Heart left ventricle (tissue), 16 donors: ENCODE results near the gene LGR6. TPM values are rescaled to one million over a fixed set of nuclear protein-coding genes. Genes with fewer than 3 reads are reported as not detected.
"Not testable (repeated sequence)": the region's sequence is repeated elsewhere in the genome, so short reads cannot be mapped to it uniquely, and the experiment has no call there.

ENCODE experiments used
- ATAC-seq, 4 donors: fragments of 200-7000 bp; cut with Tn5 transposase; one replicate each; pipeline ENCODE4 v1.9.1; 2020 to 2022; ENCODE audit warnings: moderate library complexity in 4 of 4, mild to moderate bottlenecking in 3 of 4, moderate number of reproducible peaks in 1 of 4
- DNase-seq, 5 donors: peaks; one replicate each; pipeline ENCODE4 v3.0.0-alpha.2; 2020
- H3K27ac ChIP-seq, 12 donors: fragments of 200-600 bp; sonication (generic) in 4 of 12; one replicate each; pipeline versions ENCODE4 v1.5.0 to v1.8.0; 2016 to 2022; ENCODE audit warnings: mild to moderate bottlenecking in 2 of 12
- H3K27me3 ChIP-seq, 9 donors: fragments of 200-600 bp; sonication (generic) in 2 of 9; one replicate each; pipeline versions ENCODE4 v1.5.1 to v1.8.0; 2016 to 2022; ENCODE audit warnings: mild to moderate bottlenecking in 3 of 9
- H3K36me3 ChIP-seq, 9 donors: fragments of 200-600 bp; sonication (generic) in 2 of 9; one replicate each; pipeline versions ENCODE4 v1.5.0 to v1.8.0; 2018 to 2022; ENCODE audit warnings: mild to moderate bottlenecking in 2 of 9
- H3K4me1 ChIP-seq, 12 donors: fragments of 200-600 bp; sonication (generic) in 4 of 12; one replicate each; pipeline versions ENCODE4 v1.5.0 to v1.8.0; 2016 to 2022; ENCODE audit warnings: mild to moderate bottlenecking in 3 of 12
- H3K4me3 ChIP-seq, 12 donors: fragments of 200-600 bp; sonication (generic) in 4 of 12; one replicate each; pipeline versions ENCODE4 v1.5.0 to v1.8.0; 2017 to 2022; ENCODE audit warnings: mild to moderate bottlenecking in 9 of 12, moderate library complexity in 4 of 12
- H3K9me3 ChIP-seq, 12 donors: fragments of 200-600 bp; sonication (generic) in 4 of 12; one replicate each; pipeline versions ENCODE4 v1.5.0 to v1.8.0; 2016 to 2022; ENCODE audit warnings: mild to moderate bottlenecking in 1 of 12
- CTCF ChIP-seq, 12 donors: fragments of 200-600 bp; sonication (generic) in 4 of 12; IDR thresholded peaks; one replicate each; pipeline versions ENCODE4 v1.5.0 to v1.8.0; 2018 to 2022; ENCODE audit warnings: antibody characterized with exemption in 12 of 12, mild to moderate bottlenecking in 5 of 12
- POLR2A ChIP-seq, 2 donors: fragments of 450-650 bp; IDR thresholded peaks; one replicate each; pipeline ENCODE4 v1.6.1; 2017; ENCODE audit warnings: antibody characterized with exemption in 2 of 2, mild to moderate bottlenecking in 2 of 2, moderate library complexity in 2 of 2
- WGBS, 4 donors: extraction: QIAGEN DNeasy Blood & Tissue Kit in 2 of 4; methylation state at CpG; one replicate each; pipeline versions ENCODE4 v1.1.5 to v1.1.7; 2013 to 2018; 5-methylcytosine and 5-hydroxymethylcytosine counted together
- intact Hi-C, 10 donors: fragments of 100-400 bp; cut with DNase I; formaldehyde crosslinking; loops; one replicate each; pipeline versions ENCODE4 v1.11.1 to v1.14.2; 2022
- polyA plus RNA-seq, 2 donors: library from polyadenylated mRNA; stranded (reverse); fragments of 200-250 nt; gene quantifications; one replicate each; pipeline ENCODE4 v1.2.3, GENCODE V29; 2013
- total RNA-seq, 9 donors: library from RNA; depleted of rRNA in 2 of 9; stranded (reverse); fragments of >200 nt in 2 of 9; fragmentation: NEBNext Ultra II Directional in 3 of 9; extraction: Animal tissue kit (Norgen Biotek cat#: 25700) in 3 of 9; gene quantifications; one replicate each; pipeline versions ENCODE4 v1.1.0 to v1.2.4, GENCODE V29; 2016 to 2023
- donor health status: ischemic (EF 13 %, LVEDD 7.1; RV severe dilation, severe dysfunction).
- donor health status: healthy with polysubstance abuse.
- donor health status: DM: no; HTN: yes; CAD: no.
- donor health status: DM: no; HTN: no; CAD: no.
- donor health status: ischemic (EF 25% LVEDD 6.9; RV normal size, moderate dysfunction).
- donor health status: ischemic (EF 25% LVEDD 5.7; RV mildly dilated, moderate dysfunction).
- donor health status: healthy.
- donor health status: DM: yes; HTN: yes; CAD: no.
- donor health status: ischemic (EF 35%, LVEDD 5.7; RV mildly dilated, moderate dysfunction).
- donor health status: nonischemic (EF 11% LVEDD 7.7; RV severe dilation, severe dysfunction).
- donor health status: DM: yes; HTN: yes; CAD: no.
- donor health status: PGD.
- donor health status: ischemic (EF 29% LVEDD 5.4; RV normal size, mild dysfunction).
- donor health status: nonischemic (EF 23%, LVEDD 6.1; RV moderate dilation, normal function).

Gene LGR6
- total and polyA plus RNA-seq, 11 donors = 0.29 to 3.5 (median 1.7) TPM

GRCh38 chr1:202252271-202252670, 58.7 kb downstream of the LGR6 start:
- peaks cover 0 to 19% (median 0%) of the 10 kb centered on the region in 9 donors for H3K27me3 ChIP-seq
- 78 to 92% (median 92%) methylated on average over 1 of the region's 1 CpG for whole genome bisulfite sequencing, 4 donors
- H3K9me3 ChIP-seq = no peaks in the 10 kb centered on the region
- H3K4me3 ChIP-seq = no peak overlapping the region
- no peaks in the 10 kb centered on the region for H3K4me1 ChIP-seq
- DNase-seq (no peak), ATAC-seq (no peak)
- intact Hi-C loops = no loop called here
- H3K27ac ChIP-seq = no peak overlapping the region
- TF ChIP-seq POLR2A (IDR thresholded peaks at IDR 0.05) (no peak), CTCF (IDR thresholded peaks at IDR 0.05) (no peak)
- H3K36me3 ChIP-seq = no peaks in the 10 kb centered on the region

DNA sequence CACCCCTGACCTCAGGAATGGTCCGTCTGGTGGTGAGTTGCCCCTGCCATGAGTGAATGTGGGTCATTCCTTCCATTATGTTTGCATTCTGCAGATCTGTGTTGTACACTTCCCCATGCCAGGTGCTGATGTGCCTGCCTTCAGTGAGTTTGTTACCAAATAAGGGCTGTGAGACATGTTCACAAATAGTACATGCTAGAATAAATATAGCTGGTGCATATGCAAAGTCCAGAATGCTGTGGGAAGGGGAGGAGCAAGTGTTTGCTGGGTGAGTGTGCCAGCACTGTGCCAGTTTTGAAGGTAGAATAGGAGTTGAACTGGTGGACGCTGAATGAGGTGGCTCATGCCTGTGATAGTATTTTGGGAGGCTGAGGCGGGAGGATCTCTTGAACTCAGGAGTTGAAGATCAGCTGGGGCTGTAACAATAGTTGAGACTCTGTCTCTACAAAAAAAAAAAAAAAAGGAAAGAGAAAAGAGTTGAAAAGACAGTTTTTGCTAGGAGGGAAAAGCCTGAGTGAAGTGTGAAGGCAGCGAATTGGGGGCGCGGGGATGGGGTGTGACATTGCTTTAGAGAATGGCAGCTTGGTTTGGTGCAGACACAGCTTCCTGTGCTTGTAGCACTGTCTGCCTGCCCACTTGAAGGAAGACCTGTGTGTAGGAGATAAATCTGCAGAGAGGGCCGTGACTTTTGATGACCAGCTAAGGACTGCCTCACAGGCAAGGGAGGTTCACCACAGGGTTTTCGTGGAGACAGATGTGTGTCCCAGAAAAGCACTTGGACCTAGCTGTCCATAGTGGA, 61.1 kb downstream of the LGR6 start:
- 75 to 78% (median 77%) methylated on average over 8 of the region's 8 CpGs for WGBS, 4 donors
- H3K27ac ChIP-seq = no peak overlapping the region
- intact Hi-C loops = no loop called here
- H3K4me3 ChIP-seq = no peak overlapping the region
- ATAC-seq (no peak), DNase-seq (no peak)
- H3K9me3 ChIP-seq = no peaks in the 10 kb centered on the region
- H3K4me1 ChIP-seq = no peaks in the 10 kb centered on the region
- H3K36me3 ChIP-seq = no peaks in the 10 kb centered on the region
- peaks cover 0 to 19% (median 0%) of the 10 kb centered on the region in 9 donors for H3K27me3 ChIP-seq
- TF ChIP-seq CTCF (IDR thresholded peaks at IDR 0.05) = no peak
- TF ChIP-seq POLR2A (IDR thresholded peaks at IDR 0.05) = no peak

DNA sequence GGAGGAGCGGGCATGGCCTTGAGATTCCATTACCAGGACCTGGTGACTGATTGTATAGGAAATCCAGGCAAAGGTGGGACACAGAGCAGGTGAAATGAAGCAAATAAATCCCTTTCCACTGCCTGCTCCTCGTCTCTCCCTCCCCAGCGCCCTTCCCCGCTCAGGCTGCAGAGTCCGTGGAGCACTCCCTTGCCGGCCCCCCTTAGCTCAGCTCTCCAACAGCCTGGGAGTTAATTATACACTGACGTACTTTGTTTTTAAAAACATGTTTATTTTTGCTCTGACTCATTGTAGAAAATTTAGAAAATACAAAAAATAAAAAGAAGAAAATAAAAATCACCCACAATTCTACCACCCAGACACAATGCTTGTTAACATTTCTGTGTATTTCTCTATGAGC, 61.7 kb downstream of the LGR6 start:
- no peak for DNase-seq
- TF ChIP-seq POLR2A (IDR thresholded peaks at IDR 0.05) = no peak
- TF ChIP-seq CTCF (IDR thresholded peaks at IDR 0.05) = no peak
- 64 to 76% (median 70%) methylated on average over 7 of the region's 7 CpGs for WGBS, 4 donors
- H3K4me1 ChIP-seq = no peaks in the 10 kb centered on the region
- no peak overlapping the region for H3K4me3 ChIP-seq
- ATAC-seq = no peak
- H3K36me3 ChIP-seq = no peaks in the 10 kb centered on the region
- H3K9me3 ChIP-seq = no peaks in the 10 kb centered on the region
- no peak overlapping the region for H3K27ac ChIP-seq
- intact Hi-C loops = no loop called here
- peaks cover 0 to 19% (median 0%) of the 10 kb centered on the region in 9 donors for H3K27me3 ChIP-seq

- ATAC-seq (no peak), DNase-seq (no peak)
- 76 to 87% (median 81%) methylated on average over 7 of the region's 7 CpGs for WGBS, 4 donors
- Histone ChIP-seq H3K36me3 (no peaks in the 10 kb centered on the region), H3K9me3 (peaks cover 0 to 7% (median 0%) of the 10 kb centered on the region in 12 donors), H3K27ac (no peak overlapping the region), H3K27me3 (peaks cover 0 to 28% (median 0%) of the 10 kb centered on the region in 9 donors), H3K4me3 (no peak overlapping the region), H3K4me1 (no peaks in the 10 kb centered on the region)
- intact Hi-C loops = no loop called here
- TF ChIP-seq POLR2A (IDR thresholded peaks at IDR 0.05) (no peak), CTCF (IDR thresholded peaks at IDR 0.05) (no peak)
These were observed 66.1 kb downstream of the LGR6 start for GRCh38 chr1:202259705-202260104.

DNA sequence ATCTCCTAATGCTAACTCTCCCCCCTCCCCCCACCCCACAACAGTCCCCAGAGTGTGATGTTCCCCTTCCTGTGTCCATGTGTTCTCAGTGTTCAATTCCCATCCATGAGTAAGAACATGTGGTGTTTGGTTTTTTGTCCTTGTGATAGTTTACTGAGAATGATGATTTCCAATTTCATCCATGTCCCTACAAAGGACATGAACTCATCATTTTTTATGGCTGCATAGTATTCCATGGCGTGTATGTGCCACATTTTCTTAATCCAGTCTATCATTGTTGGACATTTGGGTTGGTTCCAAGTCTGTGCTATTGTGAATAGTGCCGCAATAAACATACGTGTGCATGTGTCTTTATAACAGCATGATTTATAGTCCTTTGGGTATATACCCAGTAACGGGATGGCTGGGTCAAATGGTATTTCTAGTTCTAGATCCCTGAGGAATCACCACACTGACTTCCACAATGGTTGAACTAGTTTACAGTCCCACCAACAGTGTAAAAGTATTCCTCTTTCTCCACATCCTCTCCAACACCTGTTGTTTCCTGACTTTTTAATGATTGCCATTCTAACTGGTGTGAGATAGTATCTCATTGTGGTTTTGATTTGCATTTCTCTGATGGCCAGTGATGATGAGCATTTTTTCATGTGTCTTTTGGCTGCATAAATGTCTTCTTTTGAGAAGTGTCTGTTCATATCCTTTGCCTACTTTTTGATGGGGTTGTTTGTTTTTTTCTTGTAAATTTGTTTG, 67.8 kb downstream of the LGR6 start:
- WGBS, 4 donors = 92 to 100% (median 94%) methylated on average over 3 to 4 of the region's 4 CpGs
- H3K9me3 ChIP-seq, ATAC-seq, H3K4me1 ChIP-seq, intact Hi-C loops, H3K36me3 ChIP-seq, H3K27ac ChIP-seq, H3K4me3 ChIP-seq, DNase-seq: not testable (repeated sequence)
- peaks cover 0 to 34% (median 6%) of the 10 kb centered on the region in 9 donors for H3K27me3 ChIP-seq
